Subcutaneous abdominal adipose tissue (tissue), 5 donors: Measurements from ENCODE around the gene ANKH.
A peak's percentile ranks its signal among the peaks of the same experiment; 100 is the strongest.
"Not testable (repeated sequence)": the region's sequence is repeated elsewhere in the genome, so short reads cannot be mapped to it uniquely, and the experiment has no call there.

Experiments used
- H3K27ac ChIP-seq: one replicate; pipeline ENCODE4 v1.7.0; 2013; ENCODE audit warnings: low read depth, mild to moderate bottlenecking, inconsistent platforms, low read length, moderate library complexity
- H3K27me3 ChIP-seq, 5 donors: one replicate each; pipeline ENCODE4 v1.7.0; 2013; ENCODE audit warnings: low read length in 5 of 5, inconsistent platforms in 1 of 5; ENCODE audit not compliant: control insufficient read depth in 5 of 5, insufficient read depth in 4 of 5
- H3K36me3 ChIP-seq, 5 donors: one replicate each; pipeline ENCODE4 v1.7.0; 2013; ENCODE audit warnings: low read length in 5 of 5; ENCODE audit not compliant: control insufficient read depth in 5 of 5, insufficient read depth in 5 of 5
- H3K4me1 ChIP-seq, 5 donors: one replicate each; pipeline ENCODE4 v1.7.0; 2013; ENCODE audit warnings: low read length in 5 of 5, mild to moderate bottlenecking in 3 of 5, moderate library complexity in 1 of 5; ENCODE audit not compliant: control insufficient read depth in 5 of 5, insufficient read depth in 5 of 5
- H3K4me3 ChIP-seq, 5 donors: one replicate each; pipeline ENCODE4 v1.7.0; 2013; ENCODE audit warnings: low read length in 5 of 5, low read depth in 1 of 5
- H3K9ac ChIP-seq, 5 donors: one replicate each; pipeline ENCODE4 v1.7.0; 2013; ENCODE audit warnings: low read length in 5 of 5, mild to moderate bottlenecking in 4 of 5, moderate library complexity in 3 of 5
- H3K9me3 ChIP-seq, 5 donors: one replicate each; pipeline ENCODE4 v1.7.0; 2013; ENCODE audit warnings: low read length in 5 of 5; ENCODE audit not compliant: control insufficient read depth in 5 of 5
- donor health status: healthy.
- donor health status: healthy.
- donor health status: healthy.
- donor health status: healthy.
- donor health status: healthy.

The ANKH gene

GRCh38 chr5:14871214-14872069, at the start of gene ANKH:
ANKH (minus strand) TSS chr5:14871778; CDS start chr5:14871447, 331 bp downstream.
- peak within 1 kb of the TSS; percentile 12 to 84 (median 78) for H3K9ac ChIP-seq
- H3K4me1 ChIP-seq: peaks cover 3 to 33% (median 21%) of the 10 kb centered on the region in 5 donors
- no peaks in the 10 kb centered on the region for H3K9me3 ChIP-seq
- H3K36me3 ChIP-seq: no peaks in the 10 kb centered on the region
- no peaks in the 10 kb centered on the region for H3K27me3 ChIP-seq
- H3K27ac ChIP-seq: peak within 1 kb of the TSS; percentile 77
- H3K4me3 ChIP-seq: peak within 1 kb of the TSS; percentile 73 to 83 (median 80)

- H3K27ac ChIP-seq: no peak overlapping the region
- no peaks in the 10 kb centered on the region for H3K36me3 ChIP-seq
- H3K9ac ChIP-seq: no peak overlapping the region
- H3K4me3 ChIP-seq: no peak overlapping the region
- peaks cover 0 to 13% (median 0%) of the 10 kb centered on the region in 5 donors for H3K4me1 ChIP-seq
- no peaks in the 10 kb centered on the region for H3K27me3 ChIP-seq
- H3K9me3 ChIP-seq: no peaks in the 10 kb centered on the region
These were observed 48.5 kb upstream of the ANKH start for GRCh38 chr5:14920121-14920520.

DNA sequence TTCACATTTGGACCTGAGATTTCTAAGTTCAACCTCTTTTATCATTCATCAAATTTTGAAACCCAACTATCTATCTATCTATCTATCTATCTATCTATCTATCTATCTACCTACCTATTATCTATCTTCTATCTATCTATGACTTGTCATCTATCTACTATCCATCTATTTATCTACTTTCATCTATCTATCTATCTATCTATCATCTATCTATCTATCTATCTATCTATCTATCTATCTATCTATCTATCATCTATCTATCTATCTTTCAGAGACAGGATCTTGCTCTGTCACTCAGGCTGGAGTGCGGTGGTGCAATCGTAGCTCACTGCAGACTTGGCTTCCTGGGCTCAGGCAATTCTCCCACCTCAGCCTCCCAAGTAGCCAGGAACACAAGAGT, 47.5 kb upstream of the ANKH start:
- H3K4me1 ChIP-seq: peaks cover 0 to 13% (median 0%) of the 10 kb centered on the region in 5 donors
- not testable (repeated sequence) for H3K4me3 ChIP-seq, H3K36me3 ChIP-seq, H3K27me3 ChIP-seq, H3K9ac ChIP-seq, H3K9me3 ChIP-seq, H3K27ac ChIP-seq

- H3K27ac ChIP-seq: no peak overlapping the region
- no peak overlapping the region for H3K4me3 ChIP-seq
- H3K9ac ChIP-seq: no peak overlapping the region
- H3K36me3 ChIP-seq: no peaks in the 10 kb centered on the region
- no peaks in the 10 kb centered on the region for H3K27me3 ChIP-seq
- H3K4me1 ChIP-seq: peaks cover 0 to 13% (median 0%) of the 10 kb centered on the region in 5 donors
- H3K9me3 ChIP-seq: no peaks in the 10 kb centered on the region
These were observed 46.1 kb upstream of the ANKH start for GRCh38 chr5:14917719-14918118.

DNA sequence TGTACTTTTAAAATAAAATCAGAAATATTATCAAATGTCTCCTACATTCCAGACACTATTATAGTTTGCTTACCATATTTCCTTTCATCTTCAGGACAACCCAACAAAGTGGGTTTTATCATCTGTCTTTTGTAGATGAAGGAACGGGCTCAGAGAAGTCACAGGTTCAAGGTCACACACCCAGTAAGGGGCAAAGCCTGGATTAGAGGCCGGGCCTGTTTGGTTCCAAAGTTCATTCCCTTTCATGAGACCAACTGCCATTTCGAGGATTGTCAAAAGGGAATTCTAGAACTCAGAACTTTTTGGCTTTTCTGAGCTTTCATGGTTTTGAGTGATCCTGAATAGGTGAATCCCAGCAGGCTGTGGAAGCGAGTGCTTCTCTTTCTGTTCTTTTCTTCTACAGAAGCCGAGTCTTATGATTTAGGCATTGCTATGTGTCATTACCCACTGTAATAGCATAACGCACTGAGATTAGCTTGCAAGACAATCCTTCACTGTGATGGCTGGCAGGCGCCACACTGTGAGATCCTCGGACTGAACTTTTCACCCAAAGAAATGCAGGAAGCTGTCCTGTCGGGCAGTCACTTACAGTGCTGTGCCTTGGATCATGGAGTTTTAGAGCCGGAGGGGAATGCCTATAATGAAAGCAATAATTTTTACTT, 43.8 kb upstream of the ANKH start:
- Histone ChIP-seq H3K27ac (no peak overlapping the region), H3K9me3 (no peaks in the 10 kb centered on the region), H3K27me3 (no peaks in the 10 kb centered on the region), H3K4me1 (peaks cover 0 to 8% (median 0%) of the 10 kb centered on the region in 5 donors), H3K36me3 (no peaks in the 10 kb centered on the region), H3K4me3 (no peak overlapping the region), H3K9ac (no peak overlapping the region)

DNA sequence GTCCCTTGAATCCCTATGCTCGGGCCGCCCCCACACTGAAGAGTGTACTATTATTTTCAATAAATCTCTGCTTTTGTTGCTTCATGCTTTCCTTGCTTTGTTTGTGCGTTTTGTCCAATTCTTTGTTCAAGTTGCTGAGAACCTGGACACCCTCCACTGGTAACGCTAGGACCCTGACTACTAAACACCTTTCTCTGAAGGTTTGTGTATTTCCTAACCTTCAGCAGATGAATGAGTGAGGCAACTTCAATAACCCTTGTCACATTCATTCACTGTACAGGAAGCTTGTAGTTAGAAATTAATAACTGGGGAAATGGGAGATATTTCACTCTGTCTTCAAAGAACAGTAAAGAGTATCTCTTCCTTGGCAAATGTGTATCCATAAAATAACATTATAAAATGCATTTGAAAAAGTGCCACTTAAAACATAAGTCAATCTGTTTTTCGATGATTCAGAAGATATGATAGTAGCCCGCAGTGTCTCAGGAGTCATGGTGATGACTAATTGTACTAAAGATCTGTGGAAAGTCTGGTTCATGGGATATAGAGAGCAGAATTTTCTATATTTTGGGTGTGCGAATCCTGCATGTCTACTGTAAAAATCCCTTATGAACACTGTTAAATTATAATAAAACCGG, 43.2 kb upstream of the ANKH start:
- Histone ChIP-seq H3K4me3 (no peak overlapping the region), H3K9me3 (no peaks in the 10 kb centered on the region), H3K27ac (no peak overlapping the region), H3K4me1 (peaks cover 0 to 8% (median 0%) of the 10 kb centered on the region in 5 donors), H3K27me3 (no peaks in the 10 kb centered on the region), H3K9ac (no peak overlapping the region), H3K36me3 (no peaks in the 10 kb centered on the region)

- peaks cover 0 to 8% (median 0%) of the 10 kb centered on the region in 5 donors for H3K4me1 ChIP-seq
- no peaks in the 10 kb centered on the region for H3K9me3 ChIP-seq
- H3K4me3 ChIP-seq: no peak overlapping the region
- H3K36me3 ChIP-seq: no peaks in the 10 kb centered on the region
- H3K9ac ChIP-seq: no peak overlapping the region
- no peaks in the 10 kb centered on the region for H3K27me3 ChIP-seq
- H3K27ac ChIP-seq: no peak overlapping the region
These were observed 42.6 kb upstream of the ANKH start for GRCh38 chr5:14914193-14914592.

DNA sequence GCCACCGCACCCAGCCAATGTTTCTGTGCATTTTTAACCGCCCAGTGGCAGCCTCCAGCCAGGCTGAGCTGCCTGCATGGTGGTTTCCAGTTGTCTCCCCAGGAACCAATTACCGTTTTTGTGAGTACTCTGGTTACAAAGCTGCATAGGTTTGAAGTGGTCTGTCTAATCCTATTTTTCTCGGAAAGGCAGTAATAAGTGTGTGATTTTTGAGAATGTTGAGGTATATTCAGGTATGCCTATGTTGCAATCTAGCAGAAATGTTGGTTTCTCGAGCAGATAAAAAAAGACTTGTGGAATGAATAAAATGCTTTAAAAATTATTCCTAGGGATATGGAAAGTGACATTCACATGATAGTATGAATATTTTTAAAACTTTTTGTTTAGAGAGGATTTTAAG, 41.5 kb upstream of the ANKH start:
- no peak overlapping the region for H3K4me3 ChIP-seq
- no peaks in the 10 kb centered on the region for H3K9me3 ChIP-seq
- H3K4me1 ChIP-seq: peaks cover 0 to 6% (median 0%) of the 10 kb centered on the region in 5 donors
- no peaks in the 10 kb centered on the region for H3K36me3 ChIP-seq
- H3K9ac ChIP-seq: no peak overlapping the region
- H3K27me3 ChIP-seq: no peaks in the 10 kb centered on the region
- no peak overlapping the region for H3K27ac ChIP-seq

DNA sequence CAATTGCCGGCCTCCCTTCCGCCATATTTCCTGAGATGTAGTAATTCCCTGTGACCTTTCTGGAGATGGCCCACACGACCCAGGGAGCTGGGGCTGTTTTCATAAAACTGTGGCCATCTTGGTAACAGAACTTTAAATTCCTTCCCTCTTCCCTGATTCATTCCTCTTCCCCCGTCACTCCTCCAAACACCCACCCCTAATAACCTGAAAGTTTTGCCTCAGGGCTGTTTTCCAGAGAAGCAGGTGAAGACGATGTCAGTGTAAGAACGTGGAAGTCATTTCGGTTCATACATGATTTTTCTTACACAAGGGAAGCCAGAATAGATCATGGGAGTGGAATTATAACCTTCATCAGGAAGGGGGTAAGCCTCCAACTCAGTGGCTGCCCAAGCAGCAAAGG, 40.6 kb upstream of the ANKH start:
- Histone ChIP-seq H3K4me3 (no peak overlapping the region), H3K36me3 (no peaks in the 10 kb centered on the region), H3K27me3 (no peaks in the 10 kb centered on the region), H3K9me3 (no peaks in the 10 kb centered on the region), H3K4me1 (no peaks in the 10 kb centered on the region), H3K9ac (no peak overlapping the region), H3K27ac (no peak overlapping the region)

- Histone ChIP-seq H3K4me1 (no peaks in the 10 kb centered on the region), H3K36me3 (no peaks in the 10 kb centered on the region), H3K27me3 (no peaks in the 10 kb centered on the region), H3K9me3 (no peaks in the 10 kb centered on the region), H3K9ac (no peak overlapping the region), H3K4me3 (no peak overlapping the region), H3K27ac (no peak overlapping the region)
These were observed 37.8 kb upstream of the ANKH start for GRCh38 chr5:14909369-14909768.
